GM13976 (cell line): ENCODE measurements around the gene MTUS2.

ENCODE experiments used
- DNase-seq: peaks from one replicate; pipeline ENCODE4 v3.0.0; 2012; ENCODE audit warnings: low spot score
- CTCF ChIP-seq: IDR thresholded peaks from 2 replicates; pipeline ENCODE4 v1.5.1; 2012; ENCODE audit warnings: borderline replicate concordance, mild to moderate bottlenecking; ENCODE audit not compliant: insufficient read depth; ENCODE audit errors: extremely low read depth, missing control alignments, control extremely low read depth
- in situ Hi-C: fragments of 300-500 bp; cut with MboI; formaldehyde crosslinking; loops from one replicate; pipeline ENCODE4 v1.12.0; 2022; ENCODE audit warnings: low sequenced_read_pairs, mixed read lengths, inconsistent platforms; ENCODE audit not compliant: unreplicated experiment

The MTUS2 gene

DNA sequence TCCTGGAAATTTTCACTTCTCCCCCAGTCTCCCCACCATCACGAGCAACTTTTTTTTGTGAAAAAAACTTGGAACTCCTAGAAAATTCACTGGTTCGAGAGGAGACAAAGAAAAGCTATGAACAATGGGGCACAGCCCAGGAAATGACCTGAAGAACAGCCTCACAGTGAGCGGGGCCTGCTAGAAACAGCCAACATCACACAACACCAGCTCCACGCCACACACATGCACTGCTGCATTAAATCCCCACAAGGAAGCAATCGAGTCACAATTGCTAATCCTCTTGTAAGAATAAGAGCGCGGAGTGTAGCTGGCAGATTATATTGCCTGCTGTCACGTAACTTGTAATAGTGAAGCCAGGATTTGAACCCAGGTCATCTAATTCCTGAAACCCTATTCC lies 726.5 kb downstream of the MTUS2 start:
- in situ Hi-C loops, result no loop called here
- no peak for DNase-seq
- no peak for TF ChIP-seq CTCF

- in situ Hi-C loops, result no loop called here
- no peak for DNase-seq
- TF ChIP-seq CTCF, result no peak
Measured at GRCh38 chr13:29547153-29547552, 727.0 kb downstream of the MTUS2 start.

DNA sequence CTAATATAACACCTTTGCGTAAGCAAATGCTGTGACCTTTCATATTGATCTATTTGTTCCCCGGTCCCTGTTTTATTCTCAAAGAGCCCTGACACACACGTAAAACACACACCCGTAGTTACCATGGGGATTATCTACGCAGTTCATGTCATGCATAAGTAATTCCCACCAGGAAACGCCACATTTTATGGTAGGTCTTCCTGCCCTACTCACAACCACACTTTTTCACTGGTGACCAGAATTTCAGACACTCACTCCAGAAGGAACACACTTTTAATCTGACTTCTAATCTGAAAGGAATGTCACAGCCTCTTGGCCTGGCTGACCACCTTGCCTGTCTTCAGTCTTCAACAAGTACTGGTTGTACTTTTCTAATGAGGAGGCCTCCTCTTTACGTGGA lies 728.6 kb downstream of the MTUS2 start:
- in situ Hi-C loops, result no loop called here
- no peak for TF ChIP-seq CTCF
- DNase-seq, result no peak

DNA sequence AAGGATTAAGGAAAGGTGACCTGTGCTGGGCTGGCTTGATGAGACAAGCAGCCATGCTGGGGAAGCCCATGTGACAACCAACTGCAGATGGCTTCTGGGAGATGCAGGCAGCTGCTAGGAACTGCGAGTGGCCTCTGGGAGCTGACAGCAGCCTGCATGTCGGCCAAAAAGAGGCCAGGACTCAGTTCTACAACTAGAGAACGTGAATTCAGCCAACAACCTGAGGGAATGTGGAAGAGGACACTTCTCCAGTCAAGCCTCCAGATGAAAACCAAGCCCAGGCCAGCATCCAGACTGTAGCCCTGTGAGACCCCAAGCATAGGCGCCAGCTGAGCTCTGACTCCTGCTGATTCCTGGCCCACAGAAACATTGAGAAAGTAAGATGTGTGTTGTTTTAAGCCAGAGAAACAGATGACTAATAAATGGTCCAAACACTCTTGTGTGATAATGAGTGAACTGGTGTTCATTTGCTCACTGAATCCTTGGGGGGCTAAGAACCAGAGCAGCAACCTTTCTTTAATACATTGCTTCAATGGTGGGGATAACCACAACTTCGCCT lies 730.4 kb downstream of the MTUS2 start:
- no peak for TF ChIP-seq CTCF
- DNase-seq, result no peak
- in situ Hi-C loops, result no loop called here

DNA sequence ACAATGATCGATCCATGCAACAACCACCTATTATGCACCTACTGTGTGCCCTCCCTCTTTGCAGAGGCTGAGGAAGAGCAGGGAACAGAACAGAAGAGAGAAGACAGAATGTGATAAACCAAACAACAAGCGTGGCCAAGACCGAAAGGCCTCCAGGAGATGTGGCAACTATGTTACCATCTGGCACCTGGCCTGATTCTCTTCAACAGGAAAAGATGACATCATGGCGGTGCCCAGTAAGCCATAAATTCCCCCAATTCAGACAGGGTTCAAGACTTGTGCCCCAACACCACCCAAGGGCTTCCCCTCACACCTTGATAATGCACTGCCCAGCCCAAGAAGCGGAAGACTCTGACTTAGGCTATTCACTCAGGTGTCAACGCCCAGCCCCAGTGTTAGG lies 731.1 kb downstream of the MTUS2 start:
- no peak for DNase-seq
- no peak for TF ChIP-seq CTCF
- in situ Hi-C loops, result no loop called here
